NK-92 (cell line): ENCODE measurements around the gene UBE2E2.

Experiments used
- DNase-seq: peaks from one replicate; lab custom pipeline; 2025; ENCODE audit not compliant: unreplicated experiment; lab: John Stamatoyannopoulos, UW

UBE2E2 gene

GRCh38 chr3:23435318-23435717, 232.2 kb downstream of the UBE2E2 start:
- DNase-seq: no peak

GRCh38 chr3:23435904-23436303, 232.8 kb downstream of the UBE2E2 start:
- DNase-seq: no peak

GRCh38 chr3:23437484-23438145, 234.5 kb downstream of the UBE2E2 start:
- no peak for DNase-seq

GRCh38 chr3:23438657-23439056, 235.5 kb downstream of the UBE2E2 start:
- DNase-seq: no peak

- DNase-seq: no peak
Measured at GRCh38 chr3:23439080-23439479, 236.0 kb downstream of the UBE2E2 start.

GRCh38 chr3:23440416-23441294, 237.5 kb downstream of the UBE2E2 start:
- no peak for DNase-seq

- no peak for DNase-seq
Measured at GRCh38 chr3:23442598-23443383, 239.7 kb downstream of the UBE2E2 start.

- no peak for DNase-seq
Measured at GRCh38 chr3:23444386-23444785, 241.3 kb downstream of the UBE2E2 start.

GRCh38 chr3:23446301-23446700, 243.2 kb downstream of the UBE2E2 start:
- no peak for DNase-seq

GRCh38 chr3:23448998-23449537, 245.9 kb downstream of the UBE2E2 start:
- no peak for DNase-seq

GRCh38 chr3:23450051-23450450, 246.9 kb downstream of the UBE2E2 start:
- no peak for DNase-seq

- no peak for DNase-seq
Measured at GRCh38 chr3:23450806-23451205, 247.7 kb downstream of the UBE2E2 start.

GRCh38 chr3:23452408-23452807, 249.3 kb downstream of the UBE2E2 start:
- no peak for DNase-seq

- DNase-seq: no peak
Measured at GRCh38 chr3:23455084-23455483, 252.0 kb downstream of the UBE2E2 start.

- DNase-seq: no peak
Measured at GRCh38 chr3:23455775-23456174, 252.6 kb downstream of the UBE2E2 start.

- no peak for DNase-seq
Measured at GRCh38 chr3:23457697-23458096, 254.6 kb downstream of the UBE2E2 start.

GRCh38 chr3:23459465-23459864, 256.3 kb downstream of the UBE2E2 start:
- no peak for DNase-seq

- DNase-seq: no peak
Measured at GRCh38 chr3:23459889-23460546, 256.9 kb downstream of the UBE2E2 start.

GRCh38 chr3:23461069-23461468, 257.9 kb downstream of the UBE2E2 start:
- DNase-seq: no peak

GRCh38 chr3:23463791-23464190, 260.7 kb downstream of the UBE2E2 start:
- no peak for DNase-seq

GRCh38 chr3:23465569-23465968, 262.4 kb downstream of the UBE2E2 start:
- no peak for DNase-seq
